ENCODE data around the gene SPIB. TPM values are rescaled to one million over a fixed set of nuclear protein-coding genes. Genes with fewer than 3 reads are reported as not detected.
"Not testable (repeated sequence)": the region's sequence is repeated elsewhere in the genome, so short reads cannot be mapped to it uniquely, and the experiment has no call there.

Gene SPIB
- total and polyA plus RNA-seq, 7 donors, result 3.0 to 58.1 (median 33.7) TPM; not detected in 3

GRCh38 chr19:50435627-50436026, 16.9 kb downstream of the SPIB start:
- Histone ChIP-seq H3K27ac (no peak overlapping the region), H3K36me3 (no peaks in the 10 kb centered on the region), H3K9me3 (no peaks in the 10 kb centered on the region), H3K4me1 (peaks cover 0 to 19% (median 16%) of the 10 kb centered on the region in 4 donors), H3K4me3 (no peak overlapping the region), H3K27me3 (peaks cover 12 to 44% (median 38%) of the 10 kb centered on the region in 3 donors)
- 82 to 83% methylated on average over 12 of the region's 12 CpGs for WGBS, 2 donors
- TF ChIP-seq POLR2AphosphoS5 (IDR thresholded peaks at IDR 0.05) (no peak), POLR2A (IDR thresholded peaks at IDR 0.05) (no peak), EP300 (IDR thresholded peaks at IDR 0.05) (no peak)
- TF ChIP-seq, protein P1, sequence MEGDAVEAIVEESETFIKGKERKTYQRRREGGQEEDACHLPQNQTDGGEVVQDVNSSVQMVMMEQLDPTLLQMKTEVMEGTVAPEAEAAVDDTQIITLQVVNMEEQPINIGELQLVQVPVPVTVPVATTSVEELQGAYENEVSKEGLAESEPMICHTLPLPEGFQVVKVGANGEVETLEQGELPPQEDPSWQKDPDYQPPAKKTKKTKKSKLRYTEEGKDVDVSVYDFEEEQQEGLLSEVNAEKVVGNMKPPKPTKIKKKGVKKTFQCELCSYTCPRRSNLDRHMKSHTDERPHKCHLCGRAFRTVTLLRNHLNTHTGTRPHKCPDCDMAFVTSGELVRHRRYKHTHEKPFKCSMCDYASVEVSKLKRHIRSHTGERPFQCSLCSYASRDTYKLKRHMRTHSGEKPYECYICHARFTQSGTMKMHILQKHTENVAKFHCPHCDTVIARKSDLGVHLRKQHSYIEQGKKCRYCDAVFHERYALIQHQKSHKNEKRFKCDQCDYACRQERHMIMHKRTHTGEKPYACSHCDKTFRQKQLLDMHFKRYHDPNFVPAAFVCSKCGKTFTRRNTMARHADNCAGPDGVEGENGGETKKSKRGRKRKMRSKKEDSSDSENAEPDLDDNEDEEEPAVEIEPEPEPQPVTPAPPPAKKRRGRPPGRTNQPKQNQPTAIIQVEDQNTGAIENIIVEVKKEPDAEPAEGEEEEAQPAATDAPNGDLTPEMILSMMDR (IDR thresholded peaks at IDR 0.05), result no peak
- intact Hi-C loops (cut with DNase I), result no loop called here
- DNase-seq, result no peak

DNA sequence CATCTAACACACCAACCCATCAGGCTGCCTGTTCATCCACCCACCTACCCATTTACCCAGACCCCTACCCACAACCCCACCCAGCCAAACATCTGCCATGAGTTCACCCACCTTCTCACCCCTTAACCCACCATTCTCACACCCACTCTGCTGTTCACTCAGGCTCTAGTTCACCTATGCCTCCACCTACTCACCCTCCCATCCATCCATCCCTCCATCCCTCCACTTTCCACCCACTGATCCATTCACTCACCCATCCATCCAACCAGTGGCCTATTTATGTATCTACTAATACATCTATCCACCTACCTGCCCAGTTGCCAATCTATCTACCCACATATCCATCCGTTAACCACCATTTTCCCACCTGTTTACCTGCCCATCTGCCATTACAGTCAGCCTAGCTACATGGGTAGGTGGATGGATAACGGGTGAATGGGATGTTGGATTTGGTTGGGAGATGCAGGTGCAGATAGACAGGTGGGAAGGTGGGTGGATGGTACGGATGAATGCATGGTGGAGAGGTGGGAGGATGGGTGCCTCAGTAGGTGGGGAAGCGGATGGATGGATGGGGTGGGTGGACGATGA, 19.2 kb downstream of the SPIB start:
- no peak overlapping the region for H3K4me3 ChIP-seq
- WGBS, 2 donors, result 93 to 94% methylated on average over 5 of the region's 5 CpGs
- DNase-seq, result no peak
- peaks cover 1 to 23% (median 18%) of the 10 kb centered on the region in 3 donors for H3K27me3 ChIP-seq
- H3K27ac ChIP-seq, result no peak overlapping the region
- H3K4me1 ChIP-seq, result no peaks in the 10 kb centered on the region
- H3K9me3 ChIP-seq, result no peaks in the 10 kb centered on the region
- intact Hi-C loops (cut with DNase I), result no loop called here
- H3K36me3 ChIP-seq, result no peaks in the 10 kb centered on the region
- TF ChIP-seq POLR2A (IDR thresholded peaks at IDR 0.05) (no peak), POLR2AphosphoS5 (IDR thresholded peaks at IDR 0.05) (no peak), EP300 (IDR thresholded peaks at IDR 0.05) (no peak)
- TF ChIP-seq, protein P1 (IDR thresholded peaks at IDR 0.05), result no peak

- WGBS, 2 donors, result 81 to 82% methylated on average over 2 of the region's 2 CpGs
Measured at GRCh38 chr19:50439130-50439529, 20.4 kb downstream of the SPIB start.

DNA sequence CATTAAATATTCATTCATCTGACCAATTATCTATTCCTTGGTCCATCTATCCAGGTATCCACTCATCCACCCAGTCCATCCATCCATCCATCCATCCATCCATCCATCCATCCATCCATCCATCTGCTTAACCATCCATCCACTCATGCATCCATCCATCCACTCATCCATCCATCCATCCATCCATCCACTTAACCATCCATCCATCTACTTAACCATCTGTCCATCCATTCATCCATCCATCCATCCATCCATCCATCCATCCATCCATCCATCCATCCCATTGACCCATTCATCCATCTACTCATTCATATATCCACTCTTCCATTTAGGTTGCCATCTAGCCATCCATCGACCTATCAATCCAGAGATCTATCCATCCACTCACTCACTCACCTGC, 25.3 kb downstream of the SPIB start:
- TF ChIP-seq, protein P1 (IDR thresholded peaks at IDR 0.05), result no peak
- no peak for TF ChIP-seq POLR2AphosphoS5 (IDR thresholded peaks at IDR 0.05)
- no peak for TF ChIP-seq POLR2A (IDR thresholded peaks at IDR 0.05)
- TF ChIP-seq EP300 (IDR thresholded peaks at IDR 0.05), result no peak
- DNase-seq, result no peak
- H3K27me3 ChIP-seq, result no peaks in the 10 kb centered on the region
- WGBS, 2 donors, result 73 to 82% methylated on average over 1 of the region's 1 CpG
- intact Hi-C loops (cut with DNase I), result no loop called here
- no peak overlapping the region for H3K27ac ChIP-seq
- H3K4me1 ChIP-seq, result no peaks in the 10 kb centered on the region
- no peak overlapping the region for H3K4me3 ChIP-seq
- H3K36me3 ChIP-seq, result no peaks in the 10 kb centered on the region
- H3K9me3 ChIP-seq, result no peaks in the 10 kb centered on the region

More at GRCh38 chr19:50439130-50439529, 20.4 kb downstream of the SPIB start:
- peaks cover 0 to 13% (median 6%) of the 10 kb centered on the region in 3 donors for H3K27me3 ChIP-seq
- H3K9me3 ChIP-seq; H3K27ac ChIP-seq; H3K4me3 ChIP-seq; H3K4me1 ChIP-seq; DNase-seq; intact Hi-C loops (cut with DNase I); H3K36me3 ChIP-seq: not testable (repeated sequence)

GRCh38 chr19:50447053-50447452, 28.3 kb downstream of the SPIB start:
- H3K9me3 ChIP-seq, result no peaks in the 10 kb centered on the region
- intact Hi-C loops (cut with DNase I), result no loop called here
- H3K27me3 ChIP-seq, result peaks cover 0 to 9% (median 3%) of the 10 kb centered on the region in 3 donors
- WGBS, 2 donors, result 74 to 80% methylated on average over 5 of the region's 5 CpGs
- H3K27ac ChIP-seq, result no peak overlapping the region
- H3K4me1 ChIP-seq, result no peaks in the 10 kb centered on the region
- no peaks in the 10 kb centered on the region for H3K36me3 ChIP-seq
- DNase-seq, result no peak
- TF ChIP-seq POLR2AphosphoS5 (IDR thresholded peaks at IDR 0.05) (no peak), EP300 (IDR thresholded peaks at IDR 0.05) (no peak), POLR2A (IDR thresholded peaks at IDR 0.05) (no peak)
- TF ChIP-seq, protein P1 (IDR thresholded peaks at IDR 0.05), result no peak
- no peak overlapping the region for H3K4me3 ChIP-seq

All from sigmoid colon (tissue), 7 donors.